ENCODE measurements around the gene RICTOR.

DNA sequence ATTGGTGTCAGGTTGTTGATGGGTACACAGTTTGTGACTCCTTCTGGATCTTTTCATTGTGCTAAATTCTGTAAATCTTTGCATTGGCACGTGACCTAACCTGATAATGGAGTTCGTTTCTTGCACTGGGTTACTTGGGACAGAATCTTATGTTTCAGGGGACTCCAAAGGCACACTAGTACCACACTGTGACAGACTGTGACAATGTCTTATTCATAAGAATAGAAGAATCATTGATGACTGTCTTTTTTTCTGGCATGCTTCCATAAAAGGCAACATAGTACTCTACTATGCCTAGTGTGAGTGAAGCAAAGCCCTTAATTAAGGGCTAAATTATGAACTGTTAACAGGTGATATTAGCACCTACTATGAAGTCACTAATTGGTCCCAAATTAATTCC, 35.4 kb upstream of the RICTOR start:
- TF ChIP-seq, protein P1, sequence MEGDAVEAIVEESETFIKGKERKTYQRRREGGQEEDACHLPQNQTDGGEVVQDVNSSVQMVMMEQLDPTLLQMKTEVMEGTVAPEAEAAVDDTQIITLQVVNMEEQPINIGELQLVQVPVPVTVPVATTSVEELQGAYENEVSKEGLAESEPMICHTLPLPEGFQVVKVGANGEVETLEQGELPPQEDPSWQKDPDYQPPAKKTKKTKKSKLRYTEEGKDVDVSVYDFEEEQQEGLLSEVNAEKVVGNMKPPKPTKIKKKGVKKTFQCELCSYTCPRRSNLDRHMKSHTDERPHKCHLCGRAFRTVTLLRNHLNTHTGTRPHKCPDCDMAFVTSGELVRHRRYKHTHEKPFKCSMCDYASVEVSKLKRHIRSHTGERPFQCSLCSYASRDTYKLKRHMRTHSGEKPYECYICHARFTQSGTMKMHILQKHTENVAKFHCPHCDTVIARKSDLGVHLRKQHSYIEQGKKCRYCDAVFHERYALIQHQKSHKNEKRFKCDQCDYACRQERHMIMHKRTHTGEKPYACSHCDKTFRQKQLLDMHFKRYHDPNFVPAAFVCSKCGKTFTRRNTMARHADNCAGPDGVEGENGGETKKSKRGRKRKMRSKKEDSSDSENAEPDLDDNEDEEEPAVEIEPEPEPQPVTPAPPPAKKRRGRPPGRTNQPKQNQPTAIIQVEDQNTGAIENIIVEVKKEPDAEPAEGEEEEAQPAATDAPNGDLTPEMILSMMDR (IDR thresholded peaks at IDR 0.05), result no peak
- no peak for TF ChIP-seq POLR2A (IDR thresholded peaks at IDR 0.05)

Data from lower leg skin (tissue), 3 donors.